ENCODE data around the gene ARHGEF28. TPM values are rescaled to one million over a fixed set of nuclear protein-coding genes. Genes with fewer than 3 reads are reported as not detected.

The ARHGEF28 gene
- total RNA-seq, 1 experiment from 2014 or later: 0.57 TPM

- no peak overlapping the region for H3T11ph ChIP-seq (ENCODE audit: low read length)
- H3K9me3 ChIP-seq (ENCODE audit: control insufficient read depth, low read depth, low read length): no peaks in the 10 kb centered on the region
- no peak overlapping the region for H3K27ac ChIP-seq (ENCODE audit: insufficient read length, low read depth, low read length)
- H3K4me2 ChIP-seq (ENCODE audit: insufficient read depth, insufficient read length, low read length): no peak overlapping the region
- H3K18ac ChIP-seq (ENCODE audit: insufficient read length, low read depth, low read length): no peak overlapping the region
- no peak overlapping the region for H3K4ac ChIP-seq (ENCODE audit: low read depth, low read length)
- H3K23me2 ChIP-seq (ENCODE audit: insufficient read length, low read depth, low read length, poor library complexity, severe bottlenecking): no peaks in the 10 kb centered on the region
- H2BK120ac ChIP-seq (ENCODE audit: low read depth, low read length, poor library complexity, severe bottlenecking): no peak overlapping the region
- no peaks in the 10 kb centered on the region for H3K4me1 ChIP-seq (ENCODE audit: insufficient read depth, low read length)
- Mint-ChIP-seq H3K36me3 (ENCODE audit: insufficient read depth in 1 of 3, low read depth in 3 of 3) (no peaks in the 10 kb centered on the region; a peak in 1 of 7 replicates), H3K4me3 (no peak overlapping the region), H3K9me3 (no peaks in the 10 kb centered on the region), H3K4me1 (no peaks in the 10 kb centered on the region), H3K27me3 (ENCODE audit: low read depth) (peaks cover 1% of the 10 kb centered on the region; the same call in 1 of the 2 replicates), H3K27ac (no peak overlapping the region; a peak in 1 of 7 replicates)
- H2AK5ac ChIP-seq (ENCODE audit: insufficient read length, low read length): no peak overlapping the region
- H3K27me3 ChIP-seq (ENCODE audit: insufficient read depth, low read length): no peaks in the 10 kb centered on the region
- no peak overlapping the region for H4K5ac ChIP-seq (ENCODE audit: insufficient read length, low read depth, low read length)
- no peaks in the 10 kb centered on the region for H3K79me1 ChIP-seq (ENCODE audit: insufficient read depth, low read depth, low read length, poor library complexity, severe bottlenecking)
- H3K79me2 ChIP-seq (ENCODE audit: insufficient read depth, low read length): no peaks in the 10 kb centered on the region
- no peaks in the 10 kb centered on the region for H4K20me1 ChIP-seq (ENCODE audit: control insufficient read depth, insufficient read depth, insufficient read length)
- H4K91ac ChIP-seq (ENCODE audit: insufficient read length, low read depth, low read length): no peak overlapping the region
- H2AFZ ChIP-seq (ENCODE audit: low read length): no peak overlapping the region
- H2BK12ac ChIP-seq (ENCODE audit: insufficient read length, low read depth, low read length): no peak overlapping the region
- H3K9ac ChIP-seq (ENCODE audit: extremely low read depth, insufficient read length, low read length): no peak overlapping the region
- no peak for TF ChIP-seq CTCF (conservative IDR thresholded peaks at IDR 0.05)
- H2BK15ac ChIP-seq (ENCODE audit: low read depth, low read length): no peak overlapping the region
- H2BK5ac ChIP-seq (ENCODE audit: insufficient read length, low read length): no peak overlapping the region
- no peak for DNase-seq
- no peak overlapping the region for H3K23ac ChIP-seq (ENCODE audit: insufficient read length, low read depth, low read length)
- H3K14ac ChIP-seq (ENCODE audit: insufficient read depth, low read length): no peak overlapping the region
- no peak overlapping the region for H3K56ac ChIP-seq (ENCODE audit: insufficient read length, low read depth, low read length)
- WGBS (ENCODE audit: extremely low coverage, insufficient read length, low lambda C conversion rate): no CpG with 5 or more reads among the region's 4 CpGs
- no peak overlapping the region for H2BK20ac ChIP-seq (ENCODE audit: low read depth, low read length, poor library complexity, severe bottlenecking)
- H4K8ac ChIP-seq (replicated peaks; ENCODE audit: insufficient read length, low read depth, low read length): no peak overlapping the region
Measured at GRCh38 chr5:73974871-73975360, 348.9 kb downstream of the ARHGEF28 start.
